Activated CD8-positive, alpha-beta T cell treated with anti-CD3 and anti-CD28 coated beads for 36 hours (primary cell): Measurements from ENCODE around the gene KCNA3. TPM values are rescaled to one million over a fixed set of nuclear protein-coding genes. Genes with fewer than 3 reads are reported as not detected.

Experiments
- ATAC-seq: fragments of 200-7000 bp; cut with Tn5 transposase; one replicate; pipeline ENCODE4 v1.10.0; 2021; ENCODE audit warnings: mild to moderate bottlenecking, moderate library complexity
- CTCF ChIA-PET: fragments of 350-600 bp; sonication (Branson Sonifier 250); formaldehyde crosslinking; loops from one replicate; lab custom pipeline; 2021; ENCODE audit warnings: antibody characterized with exemption; lab: Charles Lee
- POLR2A ChIA-PET: fragments of 350-600 bp; sonication (Branson Sonifier 250); formaldehyde crosslinking; loops from one replicate; lab custom pipeline; 2021; ENCODE audit warnings: antibody characterized with exemption; lab: Charles Lee
- DNase-seq: peaks from one replicate; pipeline ENCODE4 v3.0.0-alpha.2; 2020
- H3K27ac Mint-ChIP-seq: one replicate; pipeline ENCODE4 v1.8.0; 2021; ENCODE audit warnings: mild to moderate bottlenecking, mixed read lengths
- H3K27me3 Mint-ChIP-seq: one replicate; pipeline ENCODE4 v1.8.0; 2021; ENCODE audit warnings: mixed read lengths
- H3K36me3 Mint-ChIP-seq: one replicate; pipeline ENCODE4 v1.8.0; 2021; ENCODE audit warnings: low read depth, mixed read lengths
- H3K4me1 Mint-ChIP-seq: one replicate; pipeline ENCODE4 v1.8.0; 2021; ENCODE audit warnings: low read depth, mixed read lengths
- H3K4me3 Mint-ChIP-seq: one replicate; pipeline ENCODE4 v1.8.0; 2021; ENCODE audit warnings: mild to moderate bottlenecking, moderate library complexity, mixed read lengths
- H3K9me3 Mint-ChIP-seq: one replicate; pipeline ENCODE4 v1.8.0; 2021; ENCODE audit warnings: mixed read lengths
- intact Hi-C: fragments of 100-400 bp; cut with micrococcal nuclease; formaldehyde crosslinking; loops from one replicate; pipeline ENCODE4 v1.10.0; 2022
- total RNA-seq, 2 experiments: library from RNA; stranded (reverse); gene quantifications; one replicate each; pipeline ENCODE4 v1.2.3, GENCODE V29; 2021
- TF ChIP-seq, protein P1 (sequence below): fragments of 200-600 bp; IDR thresholded peaks from one replicate; pipeline ENCODE4 v1.8.0; 2022; ENCODE audit warnings: antibody characterized with exemption, mild to moderate bottlenecking

The KCNA3 gene
- total RNA-seq, 2 experiments from 2014 or later, result 15.5 to 16.2 TPM

DNA sequence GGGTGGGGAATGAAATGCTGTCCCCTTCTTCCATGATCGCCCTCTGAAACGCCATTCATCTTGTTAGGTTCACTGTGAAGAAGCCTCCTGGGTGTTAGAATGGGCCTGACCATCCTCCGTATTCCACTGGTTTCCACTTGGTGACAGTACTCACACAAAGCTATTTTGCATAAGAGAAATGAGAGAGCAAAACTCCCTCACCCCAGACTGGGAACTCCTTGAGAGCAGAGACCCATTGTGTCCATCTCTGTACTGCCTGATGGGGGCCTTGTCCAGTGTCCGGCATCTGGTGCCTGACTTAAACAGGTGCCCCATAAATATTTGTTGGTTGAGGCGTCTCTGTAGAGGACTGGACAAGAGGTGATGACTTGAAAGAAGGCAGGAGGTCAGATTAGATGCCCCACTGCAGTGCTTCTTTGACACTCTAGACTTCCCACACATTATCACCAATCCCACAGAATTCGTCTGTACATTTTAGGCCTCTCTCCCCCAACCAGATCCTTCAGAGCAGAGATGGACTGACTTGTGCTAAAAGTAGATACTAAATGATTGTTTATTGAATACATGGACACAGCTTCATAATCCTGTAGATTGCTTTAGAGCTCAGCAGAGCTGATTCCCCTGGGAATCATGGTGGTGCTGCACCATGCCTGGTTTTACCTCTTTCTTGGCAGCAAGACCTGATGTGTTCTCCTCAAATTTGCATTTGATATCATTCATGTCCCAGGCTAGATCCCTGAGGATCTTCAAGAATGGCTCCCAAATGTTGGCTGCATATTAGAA, 46.2 kb downstream of the KCNA3 start:
- no peaks in the 10 kb centered on the region for H3K36me3 Mint-ChIP-seq
- TF ChIP-seq, protein P1, sequence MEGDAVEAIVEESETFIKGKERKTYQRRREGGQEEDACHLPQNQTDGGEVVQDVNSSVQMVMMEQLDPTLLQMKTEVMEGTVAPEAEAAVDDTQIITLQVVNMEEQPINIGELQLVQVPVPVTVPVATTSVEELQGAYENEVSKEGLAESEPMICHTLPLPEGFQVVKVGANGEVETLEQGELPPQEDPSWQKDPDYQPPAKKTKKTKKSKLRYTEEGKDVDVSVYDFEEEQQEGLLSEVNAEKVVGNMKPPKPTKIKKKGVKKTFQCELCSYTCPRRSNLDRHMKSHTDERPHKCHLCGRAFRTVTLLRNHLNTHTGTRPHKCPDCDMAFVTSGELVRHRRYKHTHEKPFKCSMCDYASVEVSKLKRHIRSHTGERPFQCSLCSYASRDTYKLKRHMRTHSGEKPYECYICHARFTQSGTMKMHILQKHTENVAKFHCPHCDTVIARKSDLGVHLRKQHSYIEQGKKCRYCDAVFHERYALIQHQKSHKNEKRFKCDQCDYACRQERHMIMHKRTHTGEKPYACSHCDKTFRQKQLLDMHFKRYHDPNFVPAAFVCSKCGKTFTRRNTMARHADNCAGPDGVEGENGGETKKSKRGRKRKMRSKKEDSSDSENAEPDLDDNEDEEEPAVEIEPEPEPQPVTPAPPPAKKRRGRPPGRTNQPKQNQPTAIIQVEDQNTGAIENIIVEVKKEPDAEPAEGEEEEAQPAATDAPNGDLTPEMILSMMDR, result no peak
- H3K27ac Mint-ChIP-seq, result no peak overlapping the region
- peaks cover 27% of the 10 kb centered on the region for H3K4me1 Mint-ChIP-seq
- CTCF ChIA-PET, result interaction anchor here (1.3 to 5.5 kb wide), 6 partner anchors 9 to 154 kb away, joined by 3 to 67 read pairs (median 26); no protein-coding TSS in a partner anchor
- DNase-seq, result no peak
- H3K9me3 Mint-ChIP-seq, result peaks cover 4% of the 10 kb centered on the region
- no peaks in the 10 kb centered on the region for H3K27me3 Mint-ChIP-seq
- H3K4me3 Mint-ChIP-seq, result no peak overlapping the region
- POLR2A ChIA-PET, result interaction anchor here (1.6 kb wide), 1 partner anchor 18 kb away, joined by 4 read pairs; no protein-coding TSS in a partner anchor
- no peak for ATAC-seq
- intact Hi-C loops, result no loop called here

DNA sequence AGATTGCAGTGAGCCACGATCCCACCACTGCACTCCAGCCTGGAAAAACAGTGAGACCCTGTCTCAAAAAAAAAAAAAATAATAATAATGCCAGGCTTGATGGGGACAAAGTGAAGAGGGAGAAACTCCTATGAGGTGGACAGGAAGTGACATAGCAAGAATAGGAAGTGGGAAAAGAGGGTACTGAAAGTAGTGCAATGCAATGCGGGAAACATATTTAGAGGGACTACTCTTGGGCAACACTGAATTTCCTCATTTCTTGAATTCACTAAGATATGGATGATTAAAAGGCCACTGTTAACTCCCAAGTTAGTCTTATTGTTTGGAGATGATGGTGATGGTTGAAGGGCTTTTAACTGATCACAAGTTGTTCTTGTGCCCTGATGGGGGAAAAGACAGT, 47.0 kb downstream of the KCNA3 start:
- Mint-ChIP-seq H3K36me3 (no peaks in the 10 kb centered on the region), H3K27ac (no peak overlapping the region), H3K4me3 (no peak overlapping the region), H3K27me3 (no peaks in the 10 kb centered on the region), H3K4me1 (peaks cover 21% of the 10 kb centered on the region), H3K9me3 (peaks cover 5% of the 10 kb centered on the region)
- TF ChIP-seq, protein P1, result no peak
- CTCF ChIA-PET, result interaction anchor here (1.3 to 5.5 kb wide), 3 partner anchors 8 to 154 kb away, joined by 3 to 51 read pairs (median 45); no protein-coding TSS in a partner anchor
- POLR2A ChIA-PET, result no interaction called here
- intact Hi-C loops, result no loop called here
- DNase-seq (no peak), ATAC-seq (no peak)

GRCh38 chr1:110626889-110627288, 47.9 kb downstream of the KCNA3 start:
- peaks cover 5% of the 10 kb centered on the region for H3K9me3 Mint-ChIP-seq
- DNase-seq (no peak), ATAC-seq (no peak)
- ChIA-PET CTCF (interaction anchor here (0.9 to 5.7 kb wide), 4 partner anchors 132 to 156 kb away, joined by 3 to 40 read pairs (median 6); no protein-coding TSS in a partner anchor), POLR2A (interaction anchor here (0.7 kb wide), 1 partner anchor 1007 kb away, joined by 3 read pairs; no protein-coding TSS in a partner anchor)
- no peaks in the 10 kb centered on the region for H3K27me3 Mint-ChIP-seq
- H3K27ac Mint-ChIP-seq, result no peak overlapping the region
- H3K4me3 Mint-ChIP-seq, result no peak overlapping the region
- intact Hi-C loops, result no loop called here
- peaks cover 21% of the 10 kb centered on the region for H3K4me1 Mint-ChIP-seq
- TF ChIP-seq, protein P1, result no peak
- H3K36me3 Mint-ChIP-seq, result no peaks in the 10 kb centered on the region

Other genes starting within 250 kb of the KCNA3 start
- gene PROK1, start 223.8 kb downstream of the KCNA3 start, total RNA-seq, result not detected
- not detected for gene KCNA10, start 155.8 kb downstream of the KCNA3 start, total RNA-seq
- under 1 TPM; 0.02 to 0.14 TPM for gene KCNA2, start 68.6 kb downstream of the KCNA3 start, total RNA-seq
- gene CD53, start 198.2 kb upstream of the KCNA3 start, total RNA-seq, result 100 to 1,000 TPM; 251 to 257 TPM